ENCODE measurements around the gene TCEAL8. TPM values are rescaled to one million over a fixed set of nuclear protein-coding genes. Genes with fewer than 3 reads are reported as not detected.

The TCEAL8 gene
- total RNA-seq (2022; extraction: Qiagen RNA extraction): 26.3 to 47.2 TPM (median 27.6 TPM) in 5 replicates

DNA sequence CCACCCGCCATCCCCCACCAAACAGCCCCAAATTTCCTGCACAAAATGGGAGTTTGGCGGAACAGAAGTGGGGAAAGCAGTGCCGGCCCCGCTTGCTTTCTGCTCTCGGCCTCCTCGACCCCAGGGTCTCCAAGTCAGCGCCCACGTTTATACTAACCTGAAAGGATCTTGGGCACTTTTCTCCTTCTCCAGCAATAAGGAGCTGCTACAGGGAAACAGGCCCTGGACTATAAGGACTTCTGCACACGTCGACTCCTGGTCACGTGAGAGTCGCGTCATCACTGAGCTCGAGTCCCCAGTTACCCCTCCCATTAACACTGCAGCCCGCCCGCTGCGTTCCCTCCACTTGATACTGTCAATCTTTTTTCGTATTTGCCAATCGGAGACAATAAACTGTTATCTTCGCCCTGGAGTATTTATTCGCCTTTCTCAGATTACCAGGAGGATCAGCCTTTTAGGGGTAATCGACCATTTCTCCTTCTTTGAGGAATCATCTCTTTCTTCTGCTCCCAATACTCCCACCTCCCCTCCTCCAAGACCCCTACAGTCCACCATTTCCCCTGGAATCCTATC is at the start of gene TCEAL8:
TSS of gene TCEAL8 (minus strand) at position 235 of the 573 bp plus-strand sequence. CDS start 1,176 bp downstream, outside the sequence.

DNA sequence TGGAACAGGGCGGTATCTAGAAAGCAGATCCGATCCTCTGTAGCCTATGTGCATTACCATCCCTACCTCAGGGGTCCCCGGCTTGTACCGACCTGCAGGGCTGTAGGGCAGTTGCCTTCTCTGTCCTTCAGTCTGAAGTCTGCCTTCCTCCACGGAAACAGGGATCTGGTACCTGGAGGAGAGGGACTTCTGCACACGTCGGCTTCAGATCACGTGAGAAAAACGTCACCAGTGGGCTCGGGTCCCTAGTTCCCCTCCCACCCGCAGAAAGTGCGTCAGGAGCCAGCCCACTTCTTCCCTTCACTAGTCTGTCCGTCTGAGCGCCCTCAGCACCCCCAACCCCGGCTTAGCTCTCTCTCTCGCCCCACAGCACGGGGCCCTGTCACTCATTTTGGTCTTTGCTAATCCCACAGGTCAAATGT is 21.6 kb upstream of the TCEAL8 start, which contains the start of gene TCEAL5:
TSS of gene TCEAL5 (minus strand) at position 170 of the 422 bp plus-strand sequence. CDS start 2,187 bp downstream, outside the sequence.

GRCh38 chrX:103214870-103215424 is 40.0 kb downstream of the TCEAL8 start, which contains the start of gene BEX4:
BEX4 (plus strand) TSS chrX:103215108; CDS start chrX:103216154, 1,046 bp downstream.

Other genes with a start within 250 kb of the TCEAL8 start
- gene BEX1, start 191.0 kb downstream of the TCEAL8 start, total RNA-seq (2022; extraction: Qiagen RNA extraction): not detected in 5 replicates
- 0.05 to 0.14 TPM in 2 of 5 replicates, not detected in the others for gene NXF3, start 162.0 kb downstream of the TCEAL8 start, total RNA-seq (2022; extraction: Qiagen RNA extraction)
- 1.7 to 2.9 TPM (median 2.2 TPM) in 5 replicates for gene BEX4, start 40.0 kb downstream of the TCEAL8 start, total RNA-seq (2022; extraction: Qiagen RNA extraction)
- not detected in 5 replicates for gene TCEAL5, start 21.6 kb upstream of the TCEAL8 start, total RNA-seq (2022; extraction: Qiagen RNA extraction)
- 7.1 to 11.6 TPM (median 9.4 TPM) in 5 replicates for gene BEX2, start 55.8 kb upstream of the TCEAL8 start, total RNA-seq (2022; extraction: Qiagen RNA extraction)
- gene TCEAL7, start 75.1 kb upstream of the TCEAL8 start, total RNA-seq (2022; extraction: Qiagen RNA extraction): not detected in 5 replicates
- 87.4 to 163 TPM (median 89.3 TPM) in 5 replicates for gene TCEAL9, start 101.4 kb upstream of the TCEAL8 start, total RNA-seq (2022; extraction: Qiagen RNA extraction)
- 238 to 272 TPM (median 241 TPM) in 5 replicates for gene BEX3, start 121.4 kb upstream of the TCEAL8 start, total RNA-seq (2022; extraction: Qiagen RNA extraction)